DND-41 (cell line): ENCODE measurements around the gene KCNMA1.

Source experiments
- EZH2 ChIP-seq: IDR thresholded peaks from 3 replicates; pipeline ENCODE4 v1.6.1; 2012; ENCODE audit warnings: borderline replicate concordance, low read depth, mild to moderate bottlenecking, moderate library complexity, low read length, inconsistent platforms; ENCODE audit not compliant: severe bottlenecking
- TF ChIP-seq, protein P1 (sequence below): IDR thresholded peaks from 2 replicates; pipeline ENCODE4 v1.5.1; 2012; ENCODE audit warnings: borderline replicate concordance, low read length, moderate library complexity, mild to moderate bottlenecking; ENCODE audit not compliant: poor library complexity, severe bottlenecking; ENCODE audit errors: extremely low read depth

- TF ChIP-seq EZH2 = no peak
- TF ChIP-seq, protein P1, sequence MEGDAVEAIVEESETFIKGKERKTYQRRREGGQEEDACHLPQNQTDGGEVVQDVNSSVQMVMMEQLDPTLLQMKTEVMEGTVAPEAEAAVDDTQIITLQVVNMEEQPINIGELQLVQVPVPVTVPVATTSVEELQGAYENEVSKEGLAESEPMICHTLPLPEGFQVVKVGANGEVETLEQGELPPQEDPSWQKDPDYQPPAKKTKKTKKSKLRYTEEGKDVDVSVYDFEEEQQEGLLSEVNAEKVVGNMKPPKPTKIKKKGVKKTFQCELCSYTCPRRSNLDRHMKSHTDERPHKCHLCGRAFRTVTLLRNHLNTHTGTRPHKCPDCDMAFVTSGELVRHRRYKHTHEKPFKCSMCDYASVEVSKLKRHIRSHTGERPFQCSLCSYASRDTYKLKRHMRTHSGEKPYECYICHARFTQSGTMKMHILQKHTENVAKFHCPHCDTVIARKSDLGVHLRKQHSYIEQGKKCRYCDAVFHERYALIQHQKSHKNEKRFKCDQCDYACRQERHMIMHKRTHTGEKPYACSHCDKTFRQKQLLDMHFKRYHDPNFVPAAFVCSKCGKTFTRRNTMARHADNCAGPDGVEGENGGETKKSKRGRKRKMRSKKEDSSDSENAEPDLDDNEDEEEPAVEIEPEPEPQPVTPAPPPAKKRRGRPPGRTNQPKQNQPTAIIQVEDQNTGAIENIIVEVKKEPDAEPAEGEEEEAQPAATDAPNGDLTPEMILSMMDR = no peak
Measured at GRCh38 chr10:77400033-77400432, 237.6 kb downstream of the KCNMA1 start.
